Hindlimb muscle (tissue), 1 donor: Measurements from ENCODE around the gene TRNP1. TPM values are rescaled to one million over a fixed set of nuclear protein-coding genes. Genes with fewer than 3 reads are reported as not detected.

ENCODE experiments used
- DNase-seq: peaks from one replicate; pipeline ENCODE4 v3.0.0-alpha.2; 2013
- polyA plus RNA-seq: library from polyadenylated mRNA; unstranded; fragments of 120-200 nt; gene quantifications from one replicate; pipeline ENCODE4 v1.2.1, GENCODE V29; 2013; ENCODE audit not compliant: insufficient read length

The TRNP1 gene
- polyA plus RNA-seq, 1 donor, result 1.2 TPM

DNA sequence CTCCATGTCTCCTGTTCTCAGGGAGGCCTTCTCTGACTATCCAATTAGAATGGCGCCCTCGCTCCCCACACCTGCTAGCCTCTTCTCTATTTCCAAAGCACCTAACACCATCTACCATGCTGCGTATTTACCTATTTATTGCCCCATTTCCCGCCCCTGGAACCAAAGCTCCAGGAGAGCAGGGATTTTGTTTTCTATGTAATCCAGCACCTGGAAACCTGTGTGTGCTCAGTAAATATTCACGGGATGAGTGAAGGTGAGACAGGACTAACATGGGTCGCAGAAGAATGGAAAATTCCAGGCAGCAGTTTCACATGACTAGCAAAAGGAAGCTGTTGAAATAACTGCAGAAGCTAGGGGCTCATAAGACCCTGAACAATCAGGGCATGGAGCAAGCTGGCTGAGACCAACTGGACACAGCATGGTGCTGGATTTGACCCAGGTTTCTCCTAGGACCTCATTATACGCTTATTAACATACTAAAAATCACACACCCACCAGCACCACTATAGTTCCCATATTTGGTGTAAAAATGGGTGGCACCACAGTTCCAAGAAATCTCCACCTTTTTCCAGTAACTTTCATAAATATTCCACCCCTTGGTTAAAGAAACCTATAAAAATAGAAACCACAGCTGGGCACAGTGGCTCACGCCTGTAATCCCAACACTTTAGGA, 34.2 kb downstream of the TRNP1 start:
- DNase-seq, result no peak

DNA sequence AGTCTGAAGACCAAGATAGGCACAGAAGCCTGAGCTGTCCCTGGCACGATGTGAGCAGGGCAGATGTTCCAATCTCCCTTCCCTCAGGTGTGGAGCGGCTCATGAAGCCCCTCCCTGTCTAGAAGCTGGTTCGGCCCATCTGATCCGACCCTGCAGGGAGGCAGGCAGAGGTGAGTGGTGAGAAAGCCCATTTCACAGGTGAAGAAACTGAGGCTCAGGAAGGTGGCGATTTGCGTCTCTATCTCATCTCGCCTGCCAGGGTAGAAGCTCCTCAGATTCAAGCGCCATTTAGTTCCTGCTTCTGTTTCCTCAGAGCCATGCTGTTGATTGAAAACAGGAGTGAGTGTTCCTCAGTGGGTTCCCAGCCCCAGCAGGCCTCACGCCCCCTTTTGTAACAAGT, 36.0 kb downstream of the TRNP1 start:
- no peak for DNase-seq

DNA sequence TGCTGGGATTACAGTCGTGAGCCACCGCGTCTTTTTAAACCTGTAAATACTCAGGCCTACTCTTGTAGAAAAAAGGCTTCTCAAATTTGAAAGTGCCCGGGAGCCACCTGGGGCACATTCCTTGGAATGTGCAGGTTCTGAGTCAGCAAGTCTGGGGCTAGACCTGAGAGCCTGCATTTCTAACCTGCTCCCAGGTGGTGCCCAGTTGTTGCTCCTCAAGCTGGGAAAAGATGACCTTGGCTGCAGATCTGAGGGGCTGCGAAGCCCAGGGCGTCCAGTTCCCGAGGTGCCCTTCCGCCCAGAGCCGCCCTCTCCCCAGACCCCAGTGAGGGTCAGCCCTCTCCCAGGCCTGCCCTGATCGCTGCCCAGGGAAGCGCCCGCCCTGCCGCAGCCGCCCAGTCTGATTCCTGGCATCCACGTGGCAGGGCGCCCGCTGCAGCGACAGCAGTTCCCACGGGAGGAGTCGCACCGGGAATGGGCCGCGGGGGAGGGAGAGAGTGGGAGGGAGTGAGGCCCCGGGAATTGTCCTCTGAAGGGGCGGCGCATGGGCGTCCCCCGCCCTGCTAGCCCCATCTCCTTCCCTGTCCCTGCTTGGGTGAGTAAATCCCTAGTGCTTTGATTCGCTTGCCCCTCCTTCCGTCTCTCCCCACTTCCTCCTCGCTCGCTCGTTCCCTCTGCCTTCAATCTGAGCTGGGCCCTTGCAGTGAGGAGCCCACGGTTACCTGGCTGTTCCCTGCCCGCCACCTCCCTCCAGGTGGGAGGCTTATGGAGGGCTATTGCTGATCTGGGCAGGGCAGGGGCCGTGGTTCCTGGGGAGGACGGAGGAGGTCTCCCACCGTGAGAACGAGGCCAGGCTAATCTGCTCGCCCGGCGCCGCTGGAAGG, 38.0 kb downstream of the TRNP1 start:
- no peak for DNase-seq

DNA sequence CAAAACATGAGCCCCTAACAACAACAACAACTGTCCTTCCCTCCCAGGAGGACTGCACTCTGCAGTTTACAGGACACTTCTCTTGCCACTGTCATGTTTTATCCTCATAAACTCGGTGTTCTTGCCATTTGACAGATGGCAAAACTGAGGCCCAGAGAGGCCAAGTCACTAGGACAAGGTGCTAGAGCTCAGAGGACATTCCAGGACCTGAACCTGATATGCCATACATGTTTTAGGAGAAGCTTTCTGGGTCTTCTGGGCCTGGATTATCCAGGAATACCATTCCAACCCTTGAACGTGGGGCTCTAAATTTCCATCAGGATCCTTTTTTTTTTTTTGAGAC, 38.6 kb downstream of the TRNP1 start:
- DNase-seq, result no peak

DNA sequence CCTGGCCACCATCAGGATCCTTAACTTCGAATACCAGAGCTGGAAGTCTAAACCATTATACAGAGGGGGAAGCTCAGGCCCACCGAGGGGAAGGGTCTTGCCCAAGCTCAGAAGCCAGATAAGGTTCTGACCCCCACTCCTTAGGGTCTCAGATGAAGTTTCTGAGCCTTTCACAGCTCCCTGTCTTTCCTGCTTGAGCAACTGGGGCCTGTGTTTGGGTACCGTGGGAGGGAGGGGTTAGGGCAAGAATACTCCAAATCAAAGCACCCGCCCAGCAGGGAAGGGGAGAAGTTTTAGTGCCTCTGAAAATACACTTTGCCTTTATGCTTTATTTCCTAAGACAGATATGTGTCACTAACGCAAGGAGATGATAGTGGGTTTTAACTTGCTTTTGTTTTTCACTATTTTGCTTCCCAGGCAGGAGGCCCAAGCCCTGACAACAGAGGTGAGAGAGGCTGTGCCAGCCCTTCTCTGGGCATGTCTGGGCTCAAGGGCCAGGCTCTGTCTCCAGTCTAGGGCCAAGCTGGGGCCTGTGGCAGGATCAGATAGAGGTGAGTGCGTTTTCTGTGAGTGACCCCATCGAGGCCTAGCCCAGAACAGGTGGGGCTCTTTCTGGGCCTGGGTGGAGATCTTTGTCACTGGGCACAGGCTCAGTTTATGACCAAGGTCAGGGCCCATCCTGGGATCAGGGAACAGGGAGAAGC, 39.7 kb downstream of the TRNP1 start:
- no peak for DNase-seq

DNA sequence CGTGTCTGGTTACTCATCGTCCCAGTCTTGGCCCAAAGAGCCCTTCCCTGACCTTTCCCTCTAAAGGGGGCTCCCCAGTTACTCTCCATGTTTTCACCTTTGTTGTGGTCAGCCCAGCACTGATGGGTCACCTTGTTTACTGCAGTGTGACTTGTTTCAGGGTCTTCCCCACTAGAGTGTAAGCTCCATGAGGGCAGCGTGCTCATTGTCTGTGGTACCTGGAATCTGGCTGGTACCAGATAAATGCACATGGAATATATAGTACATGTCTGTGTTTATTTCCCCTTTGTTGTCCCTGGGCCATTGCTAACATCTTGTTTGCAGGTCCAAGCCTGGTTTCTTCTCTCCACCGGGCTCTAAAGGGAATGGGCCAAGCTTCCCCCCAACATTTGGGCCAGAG, 41.9 kb downstream of the TRNP1 start:
- DNase-seq, result no peak

DNA sequence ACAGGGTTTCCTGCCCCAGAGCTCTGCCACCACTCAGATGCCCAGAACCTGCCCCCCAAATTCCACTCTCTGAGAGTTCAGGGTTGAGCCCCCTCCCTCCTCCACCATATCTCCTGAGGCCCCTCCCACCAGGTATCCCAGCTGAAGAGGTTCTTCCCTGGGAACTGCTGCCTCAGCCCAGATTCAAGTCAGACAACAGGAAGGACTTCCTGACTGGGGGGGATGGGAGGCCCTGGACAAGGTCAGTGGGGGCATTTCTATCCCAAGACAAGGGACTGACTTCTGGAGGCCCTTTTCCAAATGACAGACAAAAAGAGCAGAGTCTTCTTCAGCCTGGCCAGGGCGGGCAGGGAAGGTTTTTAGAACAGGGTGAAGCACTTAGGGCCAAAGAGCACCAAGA, 43.2 kb downstream of the TRNP1 start:
- DNase-seq, result no peak

DNA sequence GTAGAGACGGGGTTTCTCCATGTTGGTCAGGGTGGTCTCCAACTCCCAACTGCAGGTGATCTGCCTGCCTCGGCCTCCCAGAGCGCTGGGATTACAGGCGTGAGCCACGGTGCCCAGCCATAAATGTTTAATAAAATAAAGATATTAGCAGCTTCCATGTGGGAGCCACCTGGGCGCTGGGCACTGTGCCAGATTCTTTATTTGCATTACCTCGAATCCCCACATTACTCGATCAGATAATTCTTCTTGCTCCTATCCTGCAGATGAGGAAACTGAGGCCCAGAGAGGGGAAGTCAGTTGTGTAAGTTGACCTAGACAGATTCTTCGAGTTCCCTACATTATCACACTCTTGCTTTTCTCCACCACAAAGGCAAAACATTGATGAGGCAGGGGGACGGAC, 44.0 kb downstream of the TRNP1 start:
- no peak for DNase-seq

DNA sequence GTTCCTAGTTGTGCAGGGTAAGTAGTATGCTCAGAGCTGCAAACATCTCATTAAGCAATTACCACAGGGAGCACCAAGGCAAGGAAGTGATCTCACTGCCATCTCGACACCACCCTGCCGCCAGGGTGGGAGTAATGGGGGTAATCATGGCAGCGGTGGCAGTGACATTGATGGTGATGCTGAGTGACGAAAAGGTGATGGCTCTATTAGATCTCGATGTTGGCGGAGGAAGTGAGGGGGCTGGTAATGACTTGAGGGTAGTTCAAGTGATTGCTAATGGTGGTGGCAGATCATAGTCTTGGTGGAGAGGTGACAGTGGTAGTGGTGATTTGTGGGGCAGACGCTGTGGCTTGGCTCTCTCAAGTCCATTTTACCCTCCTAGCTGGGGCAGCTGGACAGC, 44.5 kb downstream of the TRNP1 start:
- DNase-seq, result no peak

DNA sequence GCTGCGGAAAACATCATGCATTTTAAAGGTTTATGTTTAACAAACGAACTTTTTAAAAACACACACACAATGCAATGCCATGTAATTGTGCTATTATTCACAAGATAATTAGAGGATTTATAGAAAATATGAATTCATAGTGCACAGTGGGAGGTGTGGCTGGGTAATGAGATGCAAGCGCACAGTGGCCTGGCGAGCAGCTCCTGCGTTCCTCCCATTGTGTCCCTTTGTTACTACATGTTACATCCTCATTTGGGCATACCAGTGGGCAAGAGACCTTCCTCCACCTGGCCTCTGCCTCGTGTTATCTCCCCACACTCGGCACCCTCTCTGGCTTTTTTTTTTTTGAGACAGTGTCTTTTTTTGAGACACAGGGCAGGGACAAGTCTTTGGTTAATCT, 49.2 kb downstream of the TRNP1 start:
- no peak for DNase-seq

DNA sequence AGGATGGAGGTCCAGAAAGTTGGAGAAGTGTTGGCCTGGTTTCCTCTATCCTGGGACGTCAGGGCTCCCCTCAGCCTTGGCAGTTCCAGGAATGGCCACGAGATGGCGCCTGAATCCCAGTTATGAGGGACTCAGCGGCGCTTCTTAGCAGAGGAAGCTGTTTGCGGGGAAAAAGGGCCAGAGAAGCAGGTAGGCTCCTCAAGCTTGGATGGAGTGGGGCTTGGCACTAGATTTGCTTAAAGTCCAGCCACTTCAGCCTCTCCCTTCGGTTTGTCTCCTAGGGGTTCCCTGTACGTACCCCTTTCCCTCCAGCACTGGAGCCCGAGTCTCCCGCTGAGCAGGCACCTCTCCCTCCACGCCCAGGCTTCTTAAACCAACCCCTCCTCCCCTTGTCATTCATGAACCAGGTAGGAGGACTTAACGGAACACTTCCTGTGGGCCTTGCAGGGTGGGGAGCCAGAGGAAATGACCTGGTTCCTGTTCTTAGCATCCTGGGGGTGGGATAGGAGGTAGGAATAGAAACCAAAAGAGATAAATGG, 51.2 kb downstream of the TRNP1 start:
- DNase-seq, result peak; percentile 84

DNA sequence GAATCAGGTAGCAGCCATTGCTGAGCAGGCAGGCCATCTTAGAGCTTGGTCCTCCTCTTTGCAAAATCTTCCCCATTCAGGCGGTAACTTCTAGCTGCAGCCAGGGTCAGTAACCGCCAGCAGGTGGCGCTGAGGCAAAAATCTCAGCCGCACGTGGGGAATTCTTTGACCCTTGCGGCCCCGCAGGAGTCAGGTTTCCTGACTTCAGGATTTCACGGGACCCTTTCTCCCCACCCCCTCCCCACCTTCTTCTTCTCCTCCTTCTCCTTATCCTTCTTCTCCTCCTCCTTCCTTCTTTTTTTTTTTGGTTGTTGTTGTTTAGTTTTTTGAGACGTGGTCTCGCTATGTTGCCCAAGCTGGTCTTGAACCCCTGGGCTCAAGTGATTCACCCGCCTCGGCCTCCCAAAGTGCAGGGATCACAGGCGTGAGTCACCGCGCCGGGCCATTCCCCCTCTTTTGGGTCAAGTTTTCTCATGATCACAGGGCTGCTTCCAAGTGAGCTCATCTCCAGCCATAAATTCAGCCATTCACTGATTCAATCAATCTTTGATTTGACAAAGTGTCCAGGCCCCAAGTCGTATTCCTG, 52.6 kb downstream of the TRNP1 start:
- peak; percentile 74 for DNase-seq

DNA sequence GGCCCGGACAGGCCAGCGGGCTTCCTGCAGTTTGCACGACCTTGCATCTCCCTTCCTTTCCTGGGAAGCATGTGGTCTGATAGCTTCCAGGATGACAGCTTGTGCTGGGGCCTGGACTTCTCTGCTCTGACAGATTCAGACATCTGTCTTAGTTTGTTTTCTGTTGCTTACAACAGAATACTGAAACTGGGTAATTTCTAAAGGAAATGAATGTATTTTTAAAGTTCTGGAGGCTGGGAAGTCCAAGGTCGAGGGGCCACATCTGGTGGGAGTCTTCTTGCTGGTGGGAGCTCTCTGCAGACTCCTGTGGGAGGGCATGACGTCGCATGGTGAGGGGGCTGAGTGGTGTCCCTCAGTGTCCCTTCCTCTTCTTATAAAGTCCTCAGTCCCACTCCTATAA, 54.4 kb downstream of the TRNP1 start:
- DNase-seq, result no peak

DNA sequence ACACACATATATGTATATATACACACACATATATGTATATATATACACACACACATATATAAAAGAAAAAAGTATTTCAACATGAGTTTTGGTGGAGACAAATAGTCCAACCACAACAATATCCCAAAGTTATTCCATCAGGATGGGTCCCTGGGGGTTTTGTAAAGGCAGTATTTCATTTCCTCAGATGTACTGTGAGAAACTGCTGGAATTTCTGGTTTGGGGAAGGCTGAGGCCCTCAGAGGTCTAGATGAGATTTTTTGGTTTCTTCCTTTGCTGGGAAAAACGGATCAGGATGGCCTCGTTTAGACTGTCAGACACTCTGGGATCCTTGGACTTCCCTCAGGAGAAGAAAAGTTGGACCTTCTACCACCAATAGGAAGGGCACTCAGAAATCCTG, 55.6 kb downstream of the TRNP1 start:
- no peak for DNase-seq

DNA sequence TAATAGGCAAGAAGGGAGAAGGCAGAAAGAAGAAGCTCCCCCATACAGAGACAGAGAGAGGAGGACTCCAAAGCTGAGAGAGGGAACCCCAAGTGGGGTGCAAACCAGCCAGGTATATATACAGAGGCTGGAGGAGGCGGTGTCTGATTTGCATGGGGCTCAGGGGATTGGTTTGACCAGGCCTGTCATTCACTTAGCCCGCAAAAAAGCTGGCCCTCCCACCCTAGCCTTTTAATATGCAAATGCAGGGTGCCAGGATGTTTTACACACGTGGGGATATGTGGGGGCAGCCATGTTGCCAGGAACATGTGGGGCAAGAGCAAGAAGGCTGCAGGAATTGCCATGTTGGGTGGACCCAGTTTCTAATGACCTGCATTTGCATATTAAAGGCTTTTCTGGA, 56.1 kb downstream of the TRNP1 start:
- no peak for DNase-seq

Other genes starting within 250 kb of the TRNP1 start
- gene PIGV, start 205.7 kb upstream of the TRNP1 start, polyA plus RNA-seq, result 9.8 TPM
- gene ZDHHC18, start 167.0 kb upstream of the TRNP1 start, polyA plus RNA-seq, result 18.6 TPM
- 1.1 TPM for gene SFN, start 130.5 kb upstream of the TRNP1 start, polyA plus RNA-seq
- 25.9 TPM for gene GPN2, start 103.4 kb upstream of the TRNP1 start, polyA plus RNA-seq
- 13.9 TPM for gene GPATCH3, start 93.2 kb upstream of the TRNP1 start, polyA plus RNA-seq
- gene NR0B2, start 79.7 kb upstream of the TRNP1 start, polyA plus RNA-seq, result not detected
- 54.8 TPM for gene NUDC, start 71.9 kb upstream of the TRNP1 start, polyA plus RNA-seq
- gene KDF1, start 33.2 kb upstream of the TRNP1 start, polyA plus RNA-seq, result not detected
- gene TENT5B, start 19.2 kb downstream of the TRNP1 start, polyA plus RNA-seq, result 0.35 TPM
- 12.8 TPM for gene SLC9A1, start 161.4 kb downstream of the TRNP1 start, polyA plus RNA-seq
- gene WDTC1, start 240.9 kb downstream of the TRNP1 start, polyA plus RNA-seq, result 33.4 TPM